ENCODE results near the gene UBE2I. TPM values are rescaled to one million over a fixed set of nuclear protein-coding genes. Genes with fewer than 3 reads are reported as not detected.

UBE2I gene
- total and polyA plus RNA-seq, 8 donors: 30.0 to 57.9 (median 36.7) TPM

- Histone ChIP-seq H3K9me3 (no peaks in the 10 kb centered on the region), H3K27ac (no peak overlapping the region), H3K36me3 (peaks cover 0 to 13% (median 0%) of the 10 kb centered on the region in 3 donors), H3K4me1 (peaks cover 10 to 21% (median 13%) of the 10 kb centered on the region in 3 donors), H3K4me3 (no peak overlapping the region), H3K27me3 (no peaks in the 10 kb centered on the region)
- ATAC-seq (no peak), DNase-seq (peak in 2 of 6 donors; percentile 38 to 79), FAIRE-seq (no peak)
- no peak for TF ChIP-seq CTCF (IDR thresholded peaks at IDR 0.05)
- intact Hi-C loops (cut with DNase I): no loop called here
- WGBS, 2 donors: 82 to 84% methylated on average over 14 of the region's 14 CpGs
Measured at GRCh38 chr16:1348926-1349325, 39.5 kb downstream of the UBE2I start.

GRCh38 chr16:1349351-1349750 lies 39.9 kb downstream of the UBE2I start:
- whole genome bisulfite sequencing, 2 donors: 84 to 87% methylated on average over 16 of the region's 16 CpGs
- intact Hi-C loops (cut with DNase I): no loop called here
- H3K36me3 ChIP-seq: peaks cover 0 to 13% (median 0%) of the 10 kb centered on the region in 3 donors

GRCh38 chr16:1349951-1350350 lies 40.5 kb downstream of the UBE2I start:
- TF ChIP-seq CTCF (IDR thresholded peaks at IDR 0.05): no peak
- no peak overlapping the region for H3K4me3 ChIP-seq
- peaks cover 10 to 21% (median 13%) of the 10 kb centered on the region in 3 donors for H3K4me1 ChIP-seq
- DNase-seq (peak in 2 of 6 donors; percentile 25 to 48), FAIRE-seq (no peak), ATAC-seq (no peak)
- no peaks in the 10 kb centered on the region for H3K27me3 ChIP-seq
- intact Hi-C loops (cut with DNase I): no loop called here
- H3K36me3 ChIP-seq: peaks cover 0 to 13% (median 0%) of the 10 kb centered on the region in 3 donors
- H3K9me3 ChIP-seq: no peaks in the 10 kb centered on the region
- WGBS, 2 donors: 94% methylated on average over 16 to 17 of the region's 17 CpGs
- H3K27ac ChIP-seq: no peak overlapping the region

More at GRCh38 chr16:1349351-1349750, 39.9 kb downstream of the UBE2I start:
- FAIRE-seq (no peak), ATAC-seq (no peak), DNase-seq (peak in 2 of 6 donors; percentile 22 to 68)
- Histone ChIP-seq H3K9me3 (no peaks in the 10 kb centered on the region), H3K27me3 (no peaks in the 10 kb centered on the region), H3K27ac (no peak overlapping the region), H3K4me3 (no peak overlapping the region), H3K4me1 (peaks cover 10 to 21% (median 13%) of the 10 kb centered on the region in 3 donors)
- TF ChIP-seq CTCF (IDR thresholded peaks at IDR 0.05): no peak

- TF ChIP-seq CTCF (IDR thresholded peaks at IDR 0.05): no peak
- peak in 2 of 6 donors; percentile 33 to 70 for DNase-seq
- H3K36me3 ChIP-seq: peaks cover 0 to 13% (median 0%) of the 10 kb centered on the region in 3 donors
- intact Hi-C loops (cut with DNase I): no loop called here
- H3K4me3 ChIP-seq: peak overlapping the region; percentile 93 to 100 (median 98)
- H3K4me1 ChIP-seq: peaks cover 10 to 21% (median 13%) of the 10 kb centered on the region in 3 donors
- ATAC-seq: no peak
- no peaks in the 10 kb centered on the region for H3K9me3 ChIP-seq
- WGBS, 2 donors: 53 to 69% methylated on average over 19 of the region's 19 CpGs
- FAIRE-seq: no peak
- H3K27me3 ChIP-seq: no peaks in the 10 kb centered on the region
- no peak overlapping the region for H3K27ac ChIP-seq
Measured at GRCh38 chr16:1350691-1351090, 41.3 kb downstream of the UBE2I start.

- no peaks in the 10 kb centered on the region for H3K9me3 ChIP-seq
- 0% methylated on average over 30 to 35 of the region's 35 CpGs for WGBS, 2 donors
- FAIRE-seq: no peak
- H3K36me3 ChIP-seq: peaks cover 0 to 13% (median 0%) of the 10 kb centered on the region in 3 donors
- no peaks in the 10 kb centered on the region for H3K27me3 ChIP-seq
- no peak for TF ChIP-seq CTCF (IDR thresholded peaks at IDR 0.05)
- intact Hi-C loops (cut with DNase I): no loop called here
- peaks cover 10 to 21% (median 13%) of the 10 kb centered on the region in 3 donors for H3K4me1 ChIP-seq
- DNase-seq: peak in 1 of 6 donors; percentile 71
- H3K27ac ChIP-seq: peak overlapping the region in 3 of 4 donors; percentile 12 to 50 (median 46)
- peak in 2 of 4 donors; percentile 3 to 8 for ATAC-seq
- H3K4me3 ChIP-seq: peak overlapping the region; percentile 93 to 100 (median 98)
Measured at GRCh38 chr16:1351215-1351581, 41.8 kb downstream of the UBE2I start.

Measured in pancreas (tissue), 10 donors.